ENCODE results near the gene JPH3.
"Not testable (repeated sequence)": the region's sequence is repeated elsewhere in the genome, so short reads cannot be mapped to it uniquely, and the experiment has no call there.

JPH3 gene

DNA sequence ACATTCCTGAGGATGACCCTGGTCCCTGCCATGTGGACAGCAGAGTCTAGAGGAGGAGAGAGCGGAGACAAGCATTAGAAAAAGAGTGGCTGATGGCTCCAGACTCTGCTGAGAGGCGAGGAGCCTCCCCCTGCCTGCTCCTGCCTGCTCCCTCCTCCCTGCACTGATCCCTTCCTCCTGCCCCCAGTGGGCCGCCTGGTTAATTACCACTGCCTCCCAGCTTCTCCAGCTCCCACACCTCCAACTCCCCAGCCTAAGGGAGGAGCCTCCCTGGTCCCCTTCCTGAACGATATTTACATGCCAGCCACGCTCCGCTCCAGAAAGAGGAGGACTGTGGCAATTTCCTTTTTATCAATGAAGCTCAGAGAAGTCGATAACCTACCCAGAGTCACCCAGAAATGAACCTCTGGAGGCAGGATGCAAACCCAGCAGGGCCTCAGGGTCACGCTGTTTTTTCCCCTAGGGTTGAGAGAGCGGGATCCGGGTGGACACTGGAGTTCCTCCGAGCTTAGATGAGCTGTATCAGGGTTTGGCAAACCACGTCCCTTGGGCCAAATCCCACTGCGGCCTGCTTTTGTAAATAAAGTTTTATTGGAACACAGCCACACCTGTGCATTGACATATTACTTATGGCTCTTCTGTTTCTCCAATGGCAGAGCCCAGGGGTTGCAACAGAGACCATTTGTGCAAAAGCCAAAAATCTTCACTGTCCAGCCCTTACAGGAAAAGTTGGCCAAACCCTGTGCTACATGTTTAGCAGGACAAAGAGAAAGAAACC is 27.1 kb upstream of the JPH3 start:
- no peak for DNase-seq (ENCODE audit: low read depth)

DNA sequence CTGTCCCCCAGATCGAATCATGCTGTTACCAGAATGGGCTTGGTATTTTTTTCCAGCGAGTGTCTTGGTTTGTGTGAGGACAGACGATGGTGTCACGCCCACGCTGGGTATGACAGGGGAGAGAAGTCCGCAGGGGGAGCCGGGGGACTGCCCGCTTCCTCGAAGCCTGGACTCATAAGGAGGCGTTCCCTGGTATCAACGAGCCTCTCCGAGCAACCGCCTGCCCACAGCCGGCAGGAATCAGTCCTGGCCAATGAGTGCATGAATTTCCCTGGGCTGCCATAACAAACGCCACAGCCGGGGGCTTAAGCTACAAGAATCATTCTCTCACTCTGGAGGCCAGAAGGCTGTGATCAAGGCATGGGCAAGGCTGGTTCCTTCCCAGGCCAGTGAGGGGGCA is 26.1 kb upstream of the JPH3 start:
- no peak for DNase-seq (ENCODE audit: low read depth)

DNA sequence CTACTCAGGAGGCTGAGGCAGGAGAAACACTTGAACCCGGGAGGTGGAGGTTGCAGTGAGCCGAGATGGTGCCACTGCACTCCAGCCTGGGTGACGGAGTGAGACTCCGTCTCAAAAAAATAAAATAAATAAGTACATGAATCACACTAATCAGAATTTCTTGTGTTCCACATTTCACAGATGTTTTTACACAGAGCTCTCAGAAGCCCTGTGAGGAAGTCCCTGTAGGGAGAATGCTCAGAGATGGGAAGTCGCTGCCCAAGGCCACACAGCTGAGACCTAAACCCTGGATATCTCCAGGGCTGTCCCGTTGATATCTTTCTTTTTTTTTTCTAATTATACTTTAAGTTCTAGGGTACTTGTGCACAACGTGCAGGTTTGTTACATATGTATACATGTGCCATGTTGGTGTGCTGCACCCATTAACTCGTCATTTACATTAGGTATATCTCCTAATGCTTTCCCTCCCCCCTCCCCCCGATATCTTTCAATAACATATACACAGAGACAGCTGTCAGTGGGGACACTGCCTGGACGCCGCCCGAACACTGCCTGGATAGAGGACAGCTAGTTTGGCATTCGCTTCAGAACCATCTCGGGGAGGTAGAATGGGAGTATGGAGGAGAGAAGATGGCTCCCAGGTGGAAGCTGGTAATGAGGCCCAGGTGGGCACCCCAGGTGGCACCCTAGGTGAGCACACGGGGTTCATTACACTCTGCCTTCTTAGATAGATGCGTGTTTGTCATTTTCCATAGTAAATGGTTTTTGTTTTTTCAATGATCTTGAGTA is 24.0 kb upstream of the JPH3 start:
- not testable (repeated sequence) for DNase-seq (ENCODE audit: low read depth)

DNA sequence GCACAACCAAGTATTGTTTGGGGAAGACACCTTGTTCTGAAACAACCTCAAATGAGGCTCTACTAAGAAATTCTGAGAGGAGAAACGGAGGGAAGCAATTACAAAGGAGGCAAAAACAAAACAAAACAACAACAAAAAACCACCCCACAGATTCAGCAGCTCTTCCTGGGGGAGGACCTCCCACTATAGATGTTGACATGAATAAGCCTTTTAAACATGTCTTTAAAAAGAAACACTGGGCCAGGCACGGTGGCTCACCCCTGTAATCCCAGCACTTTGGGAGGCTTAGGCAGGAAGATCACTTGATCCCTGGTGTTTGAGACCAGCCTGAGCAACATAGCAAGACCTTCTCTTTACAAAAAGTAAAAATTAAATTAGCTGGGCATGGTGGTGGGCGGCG is 22.6 kb upstream of the JPH3 start:
- DNase-seq (ENCODE audit: low read depth) = no peak

DNA sequence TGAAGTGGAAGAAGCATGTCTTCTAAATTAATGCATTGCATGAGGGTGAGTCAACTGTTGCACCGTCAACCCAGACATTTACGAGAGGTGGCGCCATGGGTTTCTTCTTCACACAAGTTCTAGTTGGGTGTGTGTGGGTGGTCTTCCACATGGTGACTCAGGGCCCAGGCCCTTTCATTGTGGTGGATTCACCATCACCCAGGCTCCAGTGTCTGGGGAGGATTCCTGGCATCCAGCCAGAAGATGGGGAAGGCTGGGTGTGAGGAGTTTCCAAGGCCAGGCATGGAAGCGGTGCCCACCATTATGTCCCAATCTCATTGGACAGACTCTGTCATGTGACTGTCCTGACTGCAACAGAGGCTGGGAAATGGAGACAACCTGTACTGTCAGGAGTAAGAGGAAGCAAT is 21.4 kb upstream of the JPH3 start:
- DNase-seq (ENCODE audit: low read depth) = no peak

DNA sequence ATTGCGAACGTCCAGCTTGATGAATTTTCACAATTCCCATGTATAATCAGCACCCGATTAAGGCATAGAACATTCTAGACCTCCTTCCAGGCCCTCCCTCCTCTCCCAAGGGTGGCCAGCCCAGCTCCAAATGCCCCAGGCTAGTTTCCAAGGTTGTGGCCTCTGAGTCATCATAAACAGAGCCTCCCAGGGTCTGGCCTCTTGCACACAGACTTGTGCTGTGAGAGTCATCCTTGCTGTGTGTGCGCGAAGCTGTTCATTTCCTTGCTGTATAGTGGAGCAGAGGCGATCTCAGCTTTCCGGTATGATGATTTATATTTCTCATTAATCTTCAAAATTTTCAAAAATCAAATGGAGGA is 20.5 kb upstream of the JPH3 start:
- no peak for DNase-seq (ENCODE audit: low read depth)

DNA sequence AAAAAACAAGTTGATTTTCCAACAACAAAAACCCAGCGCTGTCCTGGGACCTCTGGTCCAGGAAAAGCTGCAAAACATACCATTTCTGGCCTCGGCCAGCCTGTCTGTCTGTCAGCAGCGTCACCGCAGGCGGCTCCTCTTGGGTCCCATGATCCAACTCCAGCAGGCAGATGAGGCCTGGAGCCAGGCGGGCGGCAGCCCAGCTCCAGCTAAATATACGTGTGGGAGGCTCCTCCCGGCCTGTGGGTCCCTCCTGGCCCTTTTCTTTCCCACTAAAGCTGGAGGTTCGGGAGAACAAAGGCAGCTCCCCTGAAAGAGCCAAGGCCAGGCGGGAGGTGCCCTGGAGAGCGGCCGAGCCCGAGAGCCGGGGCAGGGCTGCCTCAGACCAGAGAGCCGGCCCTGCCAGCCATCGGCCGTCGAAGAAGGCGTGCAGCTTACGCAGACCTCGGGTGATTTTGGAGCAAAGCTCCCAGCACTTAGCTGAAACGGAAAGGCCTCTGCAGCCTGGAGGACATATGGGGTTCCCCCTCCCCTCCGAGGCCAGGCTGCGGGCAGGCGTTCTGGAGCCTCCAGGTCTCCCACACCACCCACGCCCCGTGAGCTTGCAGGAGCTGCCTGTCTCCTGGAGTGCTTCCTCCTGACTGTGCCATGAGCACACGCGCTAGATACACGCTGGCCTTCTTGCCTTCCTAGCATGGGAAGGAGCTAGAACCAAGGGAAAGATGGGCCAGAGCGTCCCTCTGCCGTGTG is 19.9 kb upstream of the JPH3 start:
- no peak for DNase-seq (ENCODE audit: low read depth)

- no peak for DNase-seq (ENCODE audit: low read depth)
Measured at GRCh38 chr16:87582966-87583325, 19.4 kb upstream of the JPH3 start.

- DNase-seq (ENCODE audit: low read depth) = no peak
Measured at GRCh38 chr16:87583453-87584131, 18.7 kb upstream of the JPH3 start.

DNA sequence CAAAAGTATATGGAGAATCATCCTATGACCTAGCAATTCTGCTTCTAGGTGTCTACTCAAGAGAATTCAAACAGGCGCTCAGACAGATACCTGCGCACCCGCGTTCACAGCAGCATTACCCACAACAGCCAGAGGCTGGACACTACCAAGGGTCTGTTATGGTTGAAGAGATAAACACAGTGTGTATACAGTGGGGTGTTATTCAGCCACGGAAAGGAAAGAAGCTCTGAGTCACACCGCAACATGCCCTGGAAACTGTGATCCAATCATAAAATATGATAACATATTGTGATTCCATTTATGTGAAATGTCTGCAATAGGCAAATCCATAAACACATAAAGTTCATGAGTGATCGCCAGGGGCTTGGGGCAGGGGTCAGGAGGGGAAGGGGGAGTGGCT is 18.0 kb upstream of the JPH3 start:
- DNase-seq (ENCODE audit: low read depth) = no peak

GRCh38 chr16:87584975-87585374 is 17.3 kb upstream of the JPH3 start:
- DNase-seq (ENCODE audit: low read depth) = no peak

DNA sequence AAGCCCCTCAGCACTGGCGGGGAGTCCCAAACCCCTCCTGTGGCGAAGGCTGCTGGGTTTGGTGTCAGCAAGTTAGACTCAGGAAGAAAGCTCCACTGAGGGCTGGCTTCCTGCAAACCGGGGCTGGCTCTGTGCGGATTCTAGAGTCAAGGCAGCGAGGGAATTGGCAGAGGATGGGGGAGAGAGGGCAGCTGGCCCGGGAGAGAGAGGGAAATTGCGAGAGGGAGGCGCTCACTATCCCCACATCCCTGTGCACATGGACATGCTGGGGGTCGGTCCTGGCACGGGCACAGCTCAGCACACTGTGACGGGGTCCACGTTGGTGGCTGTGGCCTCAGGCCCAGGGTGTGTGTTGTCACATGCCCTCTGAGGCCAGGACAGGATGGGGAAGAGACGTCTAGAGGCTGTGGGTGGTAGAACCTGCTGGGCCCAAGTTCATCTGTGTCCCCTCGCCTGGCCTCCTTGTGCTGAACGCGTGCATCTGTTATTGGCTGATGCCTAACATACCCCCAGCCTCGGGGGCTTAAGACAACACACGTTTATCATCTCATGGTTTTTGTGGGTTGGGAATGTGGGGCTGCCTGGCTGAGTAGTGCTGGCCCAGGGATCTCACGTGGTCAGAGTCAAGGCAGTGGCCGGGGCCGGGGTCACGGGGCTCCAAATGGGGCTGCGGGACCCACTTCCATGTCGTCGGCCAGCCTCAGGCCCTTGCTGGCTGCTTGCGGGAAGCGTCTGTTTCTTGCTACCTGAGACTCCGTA is 16.7 kb upstream of the JPH3 start:
- DNase-seq (ENCODE audit: low read depth) = no peak

DNA sequence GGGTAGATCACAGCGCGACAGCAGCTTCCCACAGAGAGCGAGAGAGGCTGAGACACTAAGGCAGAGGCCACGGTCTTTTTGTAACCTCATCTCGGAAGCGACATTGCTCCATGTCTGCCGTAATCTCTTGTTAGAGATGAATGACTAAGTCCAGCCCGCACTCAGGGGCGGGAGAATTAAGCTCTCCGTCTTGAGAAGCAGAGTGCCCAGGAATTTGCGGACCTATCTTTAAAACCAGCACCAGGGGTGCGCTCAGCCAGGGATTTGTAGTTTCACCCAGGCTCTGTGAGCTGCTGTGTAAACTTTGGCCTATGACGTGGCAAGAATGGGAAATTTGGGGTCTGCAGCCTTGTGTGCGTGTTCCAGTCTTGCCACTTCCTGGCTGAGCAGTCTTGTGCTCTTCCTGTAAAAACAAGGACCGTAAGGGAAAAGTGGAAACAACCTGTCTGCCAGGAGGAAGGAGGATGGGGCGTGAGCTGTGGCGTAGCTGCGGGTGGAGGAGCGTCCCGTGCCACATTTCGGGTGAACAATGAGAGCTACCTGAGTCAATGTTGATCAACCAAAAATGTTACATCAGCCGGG is 16.0 kb upstream of the JPH3 start:
- no peak for DNase-seq (ENCODE audit: low read depth)

DNA sequence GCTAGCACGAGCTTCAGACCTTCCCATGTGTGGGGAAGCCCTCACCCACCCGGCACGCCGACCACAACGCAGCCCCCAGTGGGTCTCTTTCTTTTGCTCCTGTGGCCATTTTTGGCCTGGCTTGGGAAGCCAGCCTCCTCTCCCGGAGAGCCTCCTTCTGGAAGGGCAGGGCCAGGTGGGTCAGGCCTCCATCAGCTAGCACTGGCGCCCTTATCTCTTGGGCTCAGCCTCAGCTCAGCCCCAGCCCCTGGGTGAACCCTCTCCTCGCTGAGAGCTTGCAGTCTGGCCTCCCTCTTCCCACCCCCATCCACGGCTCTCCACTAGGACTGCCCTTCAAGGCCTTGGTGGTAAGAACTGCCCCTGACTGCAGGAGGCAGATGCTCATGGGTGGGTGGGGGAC is 14.7 kb upstream of the JPH3 start:
- no peak for DNase-seq (ENCODE audit: low read depth)

- no peak for DNase-seq (ENCODE audit: low read depth)
Measured at GRCh38 chr16:87592018-87592712, 10.1 kb upstream of the JPH3 start.

- DNase-seq (ENCODE audit: low read depth) = no peak
Measured at GRCh38 chr16:87593710-87594258, 8.5 kb upstream of the JPH3 start.

- no peak for DNase-seq (ENCODE audit: low read depth)
Measured at GRCh38 chr16:87595712-87596111, 6.6 kb upstream of the JPH3 start.

- no peak for DNase-seq (ENCODE audit: low read depth)
Measured at GRCh38 chr16:87597324-87597830, 4.9 kb upstream of the JPH3 start.

GRCh38 chr16:87598431-87598830 is 3.9 kb upstream of the JPH3 start:
- no peak for DNase-seq (ENCODE audit: low read depth)

DNA sequence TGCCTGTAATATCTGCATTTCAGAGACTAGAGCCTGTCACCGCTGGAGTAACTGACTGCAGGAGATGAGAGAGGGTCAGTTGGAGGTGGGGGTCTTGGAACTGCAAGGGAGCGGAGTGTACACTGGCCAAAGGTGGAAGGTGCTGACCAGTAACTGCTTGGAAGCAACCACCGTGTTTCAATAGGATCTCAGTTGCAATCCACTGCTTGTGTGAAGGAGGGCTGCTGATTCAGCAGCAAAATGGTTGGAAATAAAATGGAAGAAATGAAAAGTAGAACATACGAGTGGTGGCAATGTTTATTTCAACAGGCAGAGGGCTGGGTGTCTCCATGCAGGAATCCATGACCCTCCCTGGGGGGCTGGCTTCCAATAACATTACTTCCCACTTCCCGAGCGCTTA is 2.1 kb upstream of the JPH3 start:
- no peak for DNase-seq (ENCODE audit: low read depth)

All from stimulated activated CD8-positive, alpha-beta memory T cell treated with anti-CD3 and anti-CD28 coated beads, Interleukin-12 subunit alpha, Interleukin-12 subunit beta, amount 100 ng/mL, for 1 hour (primary cell).